Chondrocyte (in vitro differentiated cells): ENCODE data around the gene TFEB. TPM values are rescaled to one million over a fixed set of nuclear protein-coding genes. Genes with fewer than 3 reads are reported as not detected.

Experiments
- DNase-seq: peaks from one replicate; pipeline ENCODE4 v3.0.0; 2021; ENCODE audit warnings: mixed read lengths, low spot score
- H3K27ac Mint-ChIP-seq: one replicate; pipeline ENCODE4 v1.8.0; 2021; ENCODE audit warnings: mild to moderate bottlenecking, moderate library complexity, mixed read lengths; ENCODE audit not compliant: unreplicated experiment
- H3K27me3 Mint-ChIP-seq: 2 replicates; pipeline ENCODE4 v1.8.0; 2021; ENCODE audit warnings: low read depth, mixed read lengths
- H3K36me3 Mint-ChIP-seq: 2 replicates; pipeline ENCODE4 v1.8.0; 2021; ENCODE audit warnings: low read depth, mixed read lengths
- H3K4me1 Mint-ChIP-seq: 2 replicates; pipeline ENCODE4 v1.8.0; 2021; ENCODE audit warnings: low read depth, mild to moderate bottlenecking, mixed read lengths
- H3K4me3 Mint-ChIP-seq: one replicate; pipeline ENCODE4 v1.8.0; 2021; ENCODE audit warnings: mild to moderate bottlenecking, moderate library complexity, mixed read lengths; ENCODE audit not compliant: unreplicated experiment
- H3K9me3 Mint-ChIP-seq: 2 replicates; pipeline ENCODE4 v1.8.0; 2021; ENCODE audit warnings: low read depth, mixed read lengths
- total RNA-seq: library from RNA; stranded (reverse); gene quantifications from 3 replicates; pipeline ENCODE4 v1.2.1, GENCODE V29; 2021
- TF ChIP-seq, protein P1 (sequence below): fragments of 200-600 bp; sonication (generic); IDR thresholded peaks from 2 replicates; pipeline ENCODE4 v1.5.0; 2021; ENCODE audit warnings: antibody characterized with exemption, mild to moderate bottlenecking, moderate library complexity

Gene TFEB
- total RNA-seq, 1 donor from 2014 or later: 11.6 TPM

DNA sequence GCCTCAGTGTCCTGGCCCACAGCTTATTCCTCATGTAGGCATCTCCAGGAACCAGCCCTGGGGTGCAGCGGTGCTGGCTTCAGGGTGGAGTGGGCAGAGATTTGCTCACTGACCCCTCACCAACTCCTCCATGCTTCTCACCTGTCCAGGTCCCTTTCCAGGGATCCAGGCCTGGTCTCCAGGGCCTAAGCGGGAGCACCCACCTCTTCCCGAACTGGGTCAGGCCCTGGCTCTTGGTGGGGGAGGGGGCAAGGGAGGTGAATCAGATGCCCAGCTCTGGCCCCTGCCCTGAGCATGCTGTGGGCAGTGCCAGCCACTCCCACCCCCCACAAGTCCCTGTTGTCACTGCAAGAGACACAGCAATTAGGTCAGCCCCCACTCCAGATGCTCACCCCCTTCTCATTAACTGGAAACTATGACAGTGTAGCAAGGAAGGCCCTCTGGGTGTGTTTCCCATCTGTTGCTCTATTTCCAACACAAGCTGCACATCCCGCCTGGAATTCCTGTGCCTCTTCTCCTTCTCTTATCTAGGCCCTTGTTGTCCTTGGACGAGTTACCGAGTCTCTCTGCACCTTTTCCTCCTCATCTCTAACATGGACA is 60.1 kb downstream of the TFEB start:
- H3K4me3 Mint-ChIP-seq: no peak overlapping the region
- H3K4me1 Mint-ChIP-seq: no peaks in the 10 kb centered on the region
- DNase-seq: peak; percentile 49
- TF ChIP-seq, protein P1, sequence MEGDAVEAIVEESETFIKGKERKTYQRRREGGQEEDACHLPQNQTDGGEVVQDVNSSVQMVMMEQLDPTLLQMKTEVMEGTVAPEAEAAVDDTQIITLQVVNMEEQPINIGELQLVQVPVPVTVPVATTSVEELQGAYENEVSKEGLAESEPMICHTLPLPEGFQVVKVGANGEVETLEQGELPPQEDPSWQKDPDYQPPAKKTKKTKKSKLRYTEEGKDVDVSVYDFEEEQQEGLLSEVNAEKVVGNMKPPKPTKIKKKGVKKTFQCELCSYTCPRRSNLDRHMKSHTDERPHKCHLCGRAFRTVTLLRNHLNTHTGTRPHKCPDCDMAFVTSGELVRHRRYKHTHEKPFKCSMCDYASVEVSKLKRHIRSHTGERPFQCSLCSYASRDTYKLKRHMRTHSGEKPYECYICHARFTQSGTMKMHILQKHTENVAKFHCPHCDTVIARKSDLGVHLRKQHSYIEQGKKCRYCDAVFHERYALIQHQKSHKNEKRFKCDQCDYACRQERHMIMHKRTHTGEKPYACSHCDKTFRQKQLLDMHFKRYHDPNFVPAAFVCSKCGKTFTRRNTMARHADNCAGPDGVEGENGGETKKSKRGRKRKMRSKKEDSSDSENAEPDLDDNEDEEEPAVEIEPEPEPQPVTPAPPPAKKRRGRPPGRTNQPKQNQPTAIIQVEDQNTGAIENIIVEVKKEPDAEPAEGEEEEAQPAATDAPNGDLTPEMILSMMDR: no peak
- H3K27ac Mint-ChIP-seq: no peak overlapping the region
- no peaks in the 10 kb centered on the region for H3K36me3 Mint-ChIP-seq
- no peaks in the 10 kb centered on the region for H3K9me3 Mint-ChIP-seq
- peaks cover 13% of the 10 kb centered on the region for H3K27me3 Mint-ChIP-seq

DNA sequence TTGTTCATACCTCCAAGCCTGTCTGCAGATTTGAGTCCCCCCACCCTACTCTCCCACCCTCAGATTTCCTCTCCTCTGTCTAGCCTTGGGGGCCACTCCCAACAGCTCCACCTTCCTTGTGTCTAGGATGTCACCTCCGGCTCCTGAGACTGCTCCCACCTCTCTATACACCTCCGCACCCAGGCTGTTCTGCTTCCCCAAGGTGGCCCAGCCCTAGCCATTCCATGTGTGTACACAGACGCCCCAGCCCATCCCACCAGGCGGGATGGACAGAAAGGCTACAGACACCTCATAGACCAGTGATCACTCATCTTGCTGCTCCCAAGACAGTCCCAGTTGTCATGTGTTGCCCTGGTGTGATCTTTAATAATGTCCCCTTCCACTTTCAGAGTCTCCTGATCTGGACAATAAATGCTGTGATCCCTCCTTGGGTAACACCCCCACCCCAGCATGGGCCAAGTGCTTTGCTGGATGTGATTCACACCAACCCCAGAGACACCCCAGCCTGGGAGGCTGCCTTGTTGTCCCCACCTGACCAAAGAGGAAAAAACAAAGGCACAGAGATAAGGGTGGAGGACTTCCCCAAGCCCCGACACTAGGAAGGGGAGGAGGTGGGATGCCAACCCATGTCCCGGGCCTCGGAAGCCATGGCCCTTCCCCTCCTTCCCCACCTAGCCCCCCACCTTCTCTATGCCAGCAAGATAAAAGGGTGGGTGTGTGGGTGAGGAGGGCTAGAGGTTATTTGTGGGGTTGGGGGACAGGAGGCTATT is 61.0 kb downstream of the TFEB start:
- no peak overlapping the region for H3K27ac Mint-ChIP-seq
- no peaks in the 10 kb centered on the region for H3K36me3 Mint-ChIP-seq
- no peaks in the 10 kb centered on the region for H3K4me1 Mint-ChIP-seq
- H3K4me3 Mint-ChIP-seq: no peak overlapping the region
- DNase-seq: peak; percentile 76
- TF ChIP-seq, protein P1: no peak
- no peaks in the 10 kb centered on the region for H3K9me3 Mint-ChIP-seq
- H3K27me3 Mint-ChIP-seq: peaks cover 13% of the 10 kb centered on the region

DNA sequence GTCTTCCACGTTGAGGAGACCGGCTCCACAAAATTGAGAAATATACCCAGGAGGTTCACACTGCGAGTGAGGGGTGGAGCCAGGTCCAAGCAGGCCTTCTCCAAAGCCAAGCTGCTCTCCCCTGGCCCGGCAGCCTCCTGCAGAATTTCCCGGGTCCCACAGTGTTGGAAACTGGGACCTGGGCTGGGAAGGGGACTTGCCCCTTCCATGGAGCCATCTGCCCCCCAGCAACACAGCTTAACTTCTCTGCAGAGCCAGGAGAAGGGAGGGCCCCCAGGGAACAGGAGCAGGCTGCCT is 61.8 kb downstream of the TFEB start:
- no peak for DNase-seq
- H3K27ac Mint-ChIP-seq: no peak overlapping the region
- H3K4me3 Mint-ChIP-seq: no peak overlapping the region
- peaks cover 13% of the 10 kb centered on the region for H3K27me3 Mint-ChIP-seq
- no peaks in the 10 kb centered on the region for H3K36me3 Mint-ChIP-seq
- H3K9me3 Mint-ChIP-seq: peaks cover 6% of the 10 kb centered on the region
- no peaks in the 10 kb centered on the region for H3K4me1 Mint-ChIP-seq
- TF ChIP-seq, protein P1: no peak

DNA sequence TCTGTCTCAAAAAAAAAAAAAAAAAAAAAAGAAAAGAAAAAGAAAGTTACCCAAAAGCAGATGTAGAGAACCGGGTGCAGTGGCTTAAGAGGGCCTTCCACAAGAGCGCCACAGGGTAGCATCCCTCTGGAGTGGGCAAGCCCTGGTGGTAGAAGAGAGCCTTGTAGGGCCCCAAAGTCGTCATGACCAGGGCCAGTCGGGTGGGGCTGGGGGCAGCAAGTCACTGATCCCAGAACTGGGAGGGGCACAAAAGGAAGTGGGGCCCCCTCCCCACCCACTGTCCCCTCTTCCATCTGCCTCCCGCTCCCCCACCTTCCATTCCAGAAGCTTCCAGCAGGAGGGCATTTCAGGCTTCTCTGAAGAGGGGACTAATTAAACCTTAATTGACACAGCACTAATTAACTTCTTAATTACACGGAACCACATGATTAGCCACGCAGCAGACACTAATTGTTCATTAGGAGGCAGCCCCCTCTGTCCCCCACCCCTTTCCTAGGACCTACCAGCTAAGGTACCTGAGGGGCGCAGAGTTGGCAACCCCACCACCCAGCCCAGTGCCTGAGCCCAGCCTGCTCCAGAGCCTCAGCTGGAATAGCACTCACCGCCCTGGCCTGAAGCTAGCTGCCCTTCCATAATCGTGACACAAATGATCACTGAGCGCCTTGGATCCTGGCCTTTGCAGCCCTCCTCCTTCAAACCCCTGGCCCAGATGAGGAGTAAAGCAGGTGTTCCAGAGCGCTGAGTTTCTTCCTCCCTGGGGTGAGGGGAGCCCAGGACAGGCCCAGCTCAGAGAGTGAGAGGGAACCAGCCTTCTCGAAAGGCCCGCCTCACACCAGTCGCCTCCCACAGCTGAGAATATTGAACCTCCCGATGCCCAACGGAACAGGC is 62.3 kb downstream of the TFEB start:
- TF ChIP-seq, protein P1: no peak
- H3K4me1 Mint-ChIP-seq: no peaks in the 10 kb centered on the region
- no peak overlapping the region for H3K27ac Mint-ChIP-seq
- peak; percentile 68 for DNase-seq
- no peak overlapping the region for H3K4me3 Mint-ChIP-seq
- H3K9me3 Mint-ChIP-seq: peaks cover 6% of the 10 kb centered on the region
- peaks cover 13% of the 10 kb centered on the region for H3K27me3 Mint-ChIP-seq
- no peaks in the 10 kb centered on the region for H3K36me3 Mint-ChIP-seq

DNA sequence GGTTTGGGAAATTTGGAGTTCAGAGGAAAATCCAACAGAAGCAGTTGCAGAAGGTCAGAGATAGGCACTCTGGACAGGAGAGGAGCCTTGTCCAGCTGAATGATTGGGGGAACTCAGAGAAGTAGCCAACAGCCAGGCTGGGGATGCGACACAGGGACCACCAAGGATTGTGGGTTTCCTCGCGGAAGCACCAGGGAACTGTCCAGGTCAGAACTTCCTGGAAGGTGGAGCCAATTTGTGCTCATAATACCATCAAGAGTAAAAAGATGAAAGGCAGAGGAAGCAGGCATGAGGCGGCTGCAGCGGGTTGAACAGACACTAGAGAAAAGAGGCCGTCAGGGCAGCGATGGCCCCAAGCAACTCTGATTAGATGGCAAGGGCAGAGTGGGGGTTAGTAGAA is 63.4 kb downstream of the TFEB start:
- Mint-ChIP-seq H3K27me3 (peaks cover 11% of the 10 kb centered on the region), H3K4me3 (no peak overlapping the region), H3K4me1 (no peaks in the 10 kb centered on the region)

More for the DNA sequence above, 63.4 kb downstream of the TFEB start:
- TF ChIP-seq, protein P1: no peak
- DNase-seq: peak; percentile 28
- Mint-ChIP-seq H3K9me3 (peaks cover 6% of the 10 kb centered on the region), H3K27ac (no peak overlapping the region), H3K36me3 (no peaks in the 10 kb centered on the region)
